Measurements from ENCODE around the gene WNT11.

WNT11 gene

GRCh38 chr11:76174330-76174729, 32.0 kb downstream of the WNT11 start:
- no peak for DNase-seq (ENCODE audit: low read depth in 2 of 2)

- no peak for DNase-seq (ENCODE audit: low read depth in 2 of 2)
These were observed 32.6 kb downstream of the WNT11 start for GRCh38 chr11:76173663-76174062.

GRCh38 chr11:76172583-76172982, 33.7 kb downstream of the WNT11 start:
- DNase-seq (ENCODE audit: low read depth in 2 of 2): no peak

- DNase-seq (ENCODE audit: low read depth in 2 of 2): no peak
These were observed 35.8 kb downstream of the WNT11 start for GRCh38 chr11:76170468-76170867.

- DNase-seq (ENCODE audit: low read depth in 2 of 2): no peak
These were observed 36.8 kb downstream of the WNT11 start for GRCh38 chr11:76169473-76169896.

- DNase-seq (ENCODE audit: low read depth in 2 of 2): no peak
These were observed 38.7 kb downstream of the WNT11 start for GRCh38 chr11:76167590-76167989.

GRCh38 chr11:76166314-76166713, 40.0 kb downstream of the WNT11 start:
- peak in 1 of 2 donors; percentile 15 for DNase-seq (ENCODE audit: low read depth in 2 of 2)

- DNase-seq (ENCODE audit: low read depth in 2 of 2): no peak
These were observed 41.2 kb downstream of the WNT11 start for GRCh38 chr11:76164861-76165751.

GRCh38 chr11:76164081-76164480, 42.2 kb downstream of the WNT11 start:
- no peak for DNase-seq (ENCODE audit: low read depth in 2 of 2)

GRCh38 chr11:76163289-76163880, 42.9 kb downstream of the WNT11 start:
- DNase-seq (ENCODE audit: low read depth in 2 of 2): no peak

- DNase-seq (ENCODE audit: low read depth in 2 of 2): no peak
These were observed 43.7 kb downstream of the WNT11 start for GRCh38 chr11:76162336-76163288.

GRCh38 chr11:76161261-76161961, 44.9 kb downstream of the WNT11 start:
- no peak for DNase-seq (ENCODE audit: low read depth in 2 of 2)

GRCh38 chr11:76160856-76161255, 45.4 kb downstream of the WNT11 start:
- DNase-seq (ENCODE audit: low read depth in 2 of 2): no peak

- DNase-seq (ENCODE audit: low read depth in 2 of 2): no peak
These were observed 46.2 kb downstream of the WNT11 start for GRCh38 chr11:76159983-76160661.

- no peak for DNase-seq (ENCODE audit: low read depth in 2 of 2)
These were observed 46.9 kb downstream of the WNT11 start for GRCh38 chr11:76159303-76159937.

- no peak for DNase-seq (ENCODE audit: low read depth in 2 of 2)
These were observed 47.7 kb downstream of the WNT11 start for GRCh38 chr11:76158394-76159302.

GRCh38 chr11:76157891-76158290, 48.4 kb downstream of the WNT11 start:
- DNase-seq (ENCODE audit: low read depth in 2 of 2): no peak

- no peak for DNase-seq (ENCODE audit: low read depth in 2 of 2)
These were observed 49.3 kb downstream of the WNT11 start for GRCh38 chr11:76156971-76157427.
